ENCODE measurements around the gene KDM2A. TPM values are rescaled to one million over a fixed set of nuclear protein-coding genes. Genes with fewer than 3 reads are reported as not detected.

The KDM2A gene
- total RNA-seq, 1 experiment from 2014 or later: 65.3 TPM

GRCh38 chr11:67288198-67288451 lies 169.1 kb downstream of the KDM2A start:
- POLR2A ChIA-PET (ENCODE audit: unreplicated experiment): interaction anchor here (1.0 kb wide), 1 partner anchor 15 kb away, joined by 3 read pairs; the partner anchor contains the start of gene SSH3
- Histone ChIP-seq H3K9me2 (replicated peaks; ENCODE audit: low read length) (no peaks in the 10 kb centered on the region), H3K27ac (ENCODE audit: low read length) (peak overlapping the region; percentile 89), H3F3A (ENCODE audit: low read length, unreplicated experiment) (no peaks in the 10 kb centered on the region), H4K20me1 (ENCODE audit: low read length) (no peaks in the 10 kb centered on the region), H3K27me3 (ENCODE audit: low read length) (no peaks in the 10 kb centered on the region), H3K4me3 (ENCODE audit: low read length) (peak overlapping the region; percentile 83), H3K4me2 (ENCODE audit: low read length) (peak overlapping the region; percentile 93), H3K9me3 (ENCODE audit: low read length) (no peaks in the 10 kb centered on the region), H3K79me2 (ENCODE audit: low read length) (peaks cover 29% of the 10 kb centered on the region), H2AFZ (ENCODE audit: low read length) (peak overlapping the region; percentile 79), H3K36me3 (ENCODE audit: low read depth, low read length) (peaks cover 28% of the 10 kb centered on the region; the same call in 1 of the 2 replicates), H3K4me1 (ENCODE audit: insufficient read depth, low read length) (peaks cover 33% of the 10 kb centered on the region), H3K9ac (ENCODE audit: low read length) (peak overlapping the region; percentile 88)
- BruUV-seq (replicated peaks): no TSS peak
- ATAC-seq (no peak), DNase-seq (no peak)
- CTCF ChIA-PET: no interaction called here
- intact Hi-C loops (cut with micrococcal nuclease): loop anchor here (1.0 kb wide), 1 partner anchor 29 kb away; no protein-coding TSS in a partner anchor
- TF ChIP-seq CTCF (conservative IDR thresholded peaks at IDR 0.05; ENCODE audit: low read depth, low read length): no peak

GRCh38 chr11:67288452-67289225 lies 169.6 kb downstream of the KDM2A start:
- Histone ChIP-seq H3K27me3 (ENCODE audit: low read length) (no peaks in the 10 kb centered on the region), H3K4me1 (ENCODE audit: insufficient read depth, low read length) (peaks cover 39% of the 10 kb centered on the region), H3K9ac (ENCODE audit: low read length) (peak overlapping the region; percentile 88), H3K36me3 (ENCODE audit: low read depth, low read length) (peaks cover 23% of the 10 kb centered on the region; the same call in 1 of the 2 replicates), H2AFZ (ENCODE audit: low read length) (peak overlapping the region; percentile 79), H3K9me2 (replicated peaks; ENCODE audit: low read length) (no peaks in the 10 kb centered on the region), H4K20me1 (ENCODE audit: low read length) (peaks cover under 1% of the 10 kb centered on the region; the same call in 1 of the 2 replicates), H3K4me2 (ENCODE audit: low read length) (peak overlapping the region; percentile 93), H3K27ac (ENCODE audit: low read length) (peak overlapping the region; percentile 89), H3K79me2 (ENCODE audit: low read length) (peaks cover 30% of the 10 kb centered on the region), H3K9me3 (ENCODE audit: low read length) (no peaks in the 10 kb centered on the region), H3F3A (ENCODE audit: low read length, unreplicated experiment) (no peaks in the 10 kb centered on the region), H3K4me3 (ENCODE audit: low read length) (peak overlapping the region; percentile 83)
- intact Hi-C loops (cut with micrococcal nuclease): loop anchor here (1.0 kb wide), 1 partner anchor 29 kb away; no protein-coding TSS in a partner anchor
- no TSS peak for BruUV-seq (replicated peaks)
- ChIA-PET POLR2A (ENCODE audit: unreplicated experiment) (interaction anchor here (0.6 to 1.0 kb wide), 2 partner anchors 15 to 85 kb away, joined by 3 to 4 read pairs; partner anchors contain the start of gene SSH3), CTCF (no interaction called here)
- peak; percentile 85 for DNase-seq
- TF ChIP-seq CTCF (conservative IDR thresholded peaks at IDR 0.05; ENCODE audit: low read depth, low read length): 0 out of 2 replicates have a peak, but pooled peaks have one; percentile 15
- no peak for TF ChIP-seq EZH2phosphoT487 (IDR thresholded peaks at IDR 0.05; ENCODE audit: borderline replicate concordance, low read length)
- no peak for TF ChIP-seq EZH2 (IDR thresholded peaks at IDR 0.05; ENCODE audit: low read length, unreplicated experiment)
- ATAC-seq: peak; percentile 63

- Histone ChIP-seq H3K27ac (ENCODE audit: low read length) (peak within 1 kb of the TSS; percentile 89), H4K20me1 (ENCODE audit: low read length) (peaks cover 4% of the 10 kb centered on the region; the same call in 1 of the 2 replicates), H3K9ac (ENCODE audit: low read length) (peak within 1 kb of the TSS; percentile 88), H3F3A (ENCODE audit: low read length, unreplicated experiment) (no peaks in the 10 kb centered on the region), H3K9me2 (replicated peaks; ENCODE audit: low read length) (no peaks in the 10 kb centered on the region), H3K79me2 (ENCODE audit: low read length) (peaks cover 36% of the 10 kb centered on the region), H3K9me3 (ENCODE audit: low read length) (no peaks in the 10 kb centered on the region), H3K36me3 (ENCODE audit: low read depth, low read length) (peaks cover 23% of the 10 kb centered on the region; the same call in 1 of the 2 replicates), H3K4me3 (ENCODE audit: low read length) (peak within 1 kb of the TSS; percentile 85), H3K4me2 (ENCODE audit: low read length) (peak within 1 kb of the TSS; percentile 93), H3K27me3 (ENCODE audit: low read length) (no peaks in the 10 kb centered on the region), H3K4me1 (ENCODE audit: insufficient read depth, low read length) (peaks cover 44% of the 10 kb centered on the region), H2AFZ (ENCODE audit: low read length) (peak within 1 kb of the TSS; percentile 79)
- ATAC-seq (peak; percentile 42), DNase-seq (no peak)
- intact Hi-C loops (cut with micrococcal nuclease): no loop called here
- POLR2A ChIA-PET (ENCODE audit: unreplicated experiment): interaction anchor here (0.6 kb wide), 1 partner anchor 85 kb away, joined by 4 read pairs; no protein-coding TSS in a partner anchor
- no TSS peak for BruUV-seq (replicated peaks)
- CTCF ChIA-PET: no interaction called here
- TF ChIP-seq EZH2phosphoT487 (IDR thresholded peaks at IDR 0.05; ENCODE audit: borderline replicate concordance, low read length) (no peak), EZH2 (IDR thresholded peaks at IDR 0.05; ENCODE audit: low read length, unreplicated experiment) (no peak), CTCF (conservative IDR thresholded peaks at IDR 0.05; ENCODE audit: low read depth, low read length) (no peak)
Measured at GRCh38 chr11:67289226-67289650, 170.2 kb downstream of the KDM2A start, which contains the start of gene ANKRD13D. Gene ANKRD13D (plus strand): TSS chr11:67289303. CDS start chr11:67289461, 158 bp downstream.
